LNCAP (cell line): ENCODE results near the gene MXRA7.

ENCODE experiments used
- CTCF ChIP-seq: fragments of 450-650 bp; IDR thresholded peaks from 2 replicates; pipeline ENCODE4 v1.5.1; 2017; ENCODE audit warnings: mild to moderate bottlenecking

Gene MXRA7

GRCh38 chr17:76670718-76671122 is 40.0 kb downstream of the MXRA7 start:
- no peak for TF ChIP-seq CTCF

GRCh38 chr17:76670020-76670717 is 40.6 kb downstream of the MXRA7 start:
- TF ChIP-seq CTCF, result no peak

GRCh38 chr17:76667786-76668453 is 42.8 kb downstream of the MXRA7 start:
- no peak for TF ChIP-seq CTCF

- no peak for TF ChIP-seq CTCF
These were observed 43.3 kb downstream of the MXRA7 start for GRCh38 chr17:76667491-76667755.

GRCh38 chr17:76660656-76661042 is 50.1 kb downstream of the MXRA7 start:
- TF ChIP-seq CTCF, result no peak

- no peak for TF ChIP-seq CTCF
These were observed 50.7 kb downstream of the MXRA7 start for GRCh38 chr17:76659928-76660655.

GRCh38 chr17:76658242-76658662 is 52.5 kb downstream of the MXRA7 start:
- no peak for TF ChIP-seq CTCF
